Measurements from ENCODE around the gene P4HA2.

P4HA2 gene

GRCh38 chr5:132238901-132239500, 11.3 kb upstream of the P4HA2 start:
- H3K36me3 ChIP-seq (ENCODE audit: insufficient read depth, low read length): no peaks in the 10 kb centered on the region
- H3F3A ChIP-seq (ENCODE audit: low read depth): no peaks in the 10 kb centered on the region
- H3K9me3 ChIP-seq (ENCODE audit: insufficient read depth, low read depth, low read length): no peaks in the 10 kb centered on the region
- no peak overlapping the region for H3K9ac ChIP-seq (ENCODE audit: low read depth, low read length, poor library complexity, severe bottlenecking)
- no peaks in the 10 kb centered on the region for H3K79me2 ChIP-seq (ENCODE audit: insufficient read depth, low read length)
- H3K27me3 ChIP-seq (ENCODE audit: insufficient read depth, low read length, poor library complexity, severe bottlenecking): no peaks in the 10 kb centered on the region
- H3K9me2 ChIP-seq (replicated peaks; ENCODE audit: low read depth, low read length): no peaks in the 10 kb centered on the region
- no peak overlapping the region for H3K4me3 ChIP-seq (ENCODE audit: low read length, poor library complexity, severe bottlenecking)
- H3K4me2 ChIP-seq (ENCODE audit: low read depth, low read length, poor library complexity, severe bottlenecking): no peak overlapping the region
- H2AFZ ChIP-seq (ENCODE audit: low read length): no peak overlapping the region
- TF ChIP-seq CTCF (conservative IDR thresholded peaks at IDR 0.05; ENCODE audit: low read length) (no peak), EZH2phosphoT487 (IDR thresholded peaks at IDR 0.05; ENCODE audit: borderline replicate concordance) (no peak)
- H3K4me1 ChIP-seq (ENCODE audit: insufficient read depth, low read length, poor library complexity, severe bottlenecking): peaks cover 17% of the 10 kb centered on the region
- no peaks in the 10 kb centered on the region for H4K20me1 ChIP-seq (ENCODE audit: insufficient read depth, low read length, poor library complexity, severe bottlenecking)

GRCh38 chr5:132238169-132238744, 10.6 kb upstream of the P4HA2 start:
- Histone ChIP-seq H3K79me2 (ENCODE audit: insufficient read depth, low read length) (no peaks in the 10 kb centered on the region), H3K9me2 (replicated peaks; ENCODE audit: low read depth, low read length) (no peaks in the 10 kb centered on the region), H4K20me1 (ENCODE audit: insufficient read depth, low read length, poor library complexity, severe bottlenecking) (no peaks in the 10 kb centered on the region), H3F3A (ENCODE audit: low read depth) (no peaks in the 10 kb centered on the region), H3K4me3 (ENCODE audit: low read length, poor library complexity, severe bottlenecking) (no peak overlapping the region), H3K9ac (ENCODE audit: low read depth, low read length, poor library complexity, severe bottlenecking) (no peak overlapping the region), H3K36me3 (ENCODE audit: insufficient read depth, low read length) (no peaks in the 10 kb centered on the region), H3K4me1 (ENCODE audit: insufficient read depth, low read length, poor library complexity, severe bottlenecking) (peaks cover 17% of the 10 kb centered on the region), H3K27me3 (ENCODE audit: insufficient read depth, low read length, poor library complexity, severe bottlenecking) (no peaks in the 10 kb centered on the region), H3K4me2 (ENCODE audit: low read depth, low read length, poor library complexity, severe bottlenecking) (no peak overlapping the region), H2AFZ (ENCODE audit: low read length) (no peak overlapping the region), H3K9me3 (ENCODE audit: insufficient read depth, low read depth, low read length) (no peaks in the 10 kb centered on the region)
- TF ChIP-seq EZH2phosphoT487 (IDR thresholded peaks at IDR 0.05; ENCODE audit: borderline replicate concordance): no peak
- peak; percentile 59 for TF ChIP-seq CTCF (conservative IDR thresholded peaks at IDR 0.05; ENCODE audit: low read length)

GRCh38 chr5:132237670-132238069, 10.0 kb upstream of the P4HA2 start:
- no peaks in the 10 kb centered on the region for H3K27me3 ChIP-seq (ENCODE audit: insufficient read depth, low read length, poor library complexity, severe bottlenecking)
- H3K4me3 ChIP-seq (ENCODE audit: low read length, poor library complexity, severe bottlenecking): no peak overlapping the region
- H3F3A ChIP-seq (ENCODE audit: low read depth): no peaks in the 10 kb centered on the region
- H3K9me2 ChIP-seq (replicated peaks; ENCODE audit: low read depth, low read length): no peaks in the 10 kb centered on the region
- no peaks in the 10 kb centered on the region for H3K36me3 ChIP-seq (ENCODE audit: insufficient read depth, low read length)
- no peak overlapping the region for H3K4me2 ChIP-seq (ENCODE audit: low read depth, low read length, poor library complexity, severe bottlenecking)
- no peaks in the 10 kb centered on the region for H4K20me1 ChIP-seq (ENCODE audit: insufficient read depth, low read length, poor library complexity, severe bottlenecking)
- no peaks in the 10 kb centered on the region for H3K79me2 ChIP-seq (ENCODE audit: insufficient read depth, low read length)
- no peak overlapping the region for H2AFZ ChIP-seq (ENCODE audit: low read length)
- no peaks in the 10 kb centered on the region for H3K9me3 ChIP-seq (ENCODE audit: insufficient read depth, low read depth, low read length)
- TF ChIP-seq EZH2phosphoT487 (IDR thresholded peaks at IDR 0.05; ENCODE audit: borderline replicate concordance) (no peak), CTCF (conservative IDR thresholded peaks at IDR 0.05; ENCODE audit: low read length) (no peak)
- peaks cover 17% of the 10 kb centered on the region for H3K4me1 ChIP-seq (ENCODE audit: insufficient read depth, low read length, poor library complexity, severe bottlenecking)
- no peak overlapping the region for H3K9ac ChIP-seq (ENCODE audit: low read depth, low read length, poor library complexity, severe bottlenecking)
